Ovary (tissue), 1 donor: ENCODE data around the gene CPA5.

Source experiments
- EP300 ChIP-seq: sonication (generic); formaldehyde crosslinking; IDR thresholded peaks from one replicate; pipeline ENCODE4 v1.6.1; 2017; ENCODE audit warnings: antibody characterized with exemption
- POLR2A ChIP-seq: fragments of 450-650 bp; IDR thresholded peaks from one replicate; pipeline ENCODE4 v1.6.1; 2017; ENCODE audit warnings: antibody characterized with exemption, mild to moderate bottlenecking, moderate library complexity

- no peak for TF ChIP-seq POLR2A
- no peak for TF ChIP-seq EP300
These were observed 2.3 kb downstream of the CPA5 start for GRCh38 chr7:130346941-130347340.
